ENCODE results near the gene CACNG7. TPM values are rescaled to one million over a fixed set of nuclear protein-coding genes. Genes with fewer than 3 reads are reported as not detected.

The CACNG7 gene
- total RNA-seq, 1 donor from 2014 or later, result not detected

DNA sequence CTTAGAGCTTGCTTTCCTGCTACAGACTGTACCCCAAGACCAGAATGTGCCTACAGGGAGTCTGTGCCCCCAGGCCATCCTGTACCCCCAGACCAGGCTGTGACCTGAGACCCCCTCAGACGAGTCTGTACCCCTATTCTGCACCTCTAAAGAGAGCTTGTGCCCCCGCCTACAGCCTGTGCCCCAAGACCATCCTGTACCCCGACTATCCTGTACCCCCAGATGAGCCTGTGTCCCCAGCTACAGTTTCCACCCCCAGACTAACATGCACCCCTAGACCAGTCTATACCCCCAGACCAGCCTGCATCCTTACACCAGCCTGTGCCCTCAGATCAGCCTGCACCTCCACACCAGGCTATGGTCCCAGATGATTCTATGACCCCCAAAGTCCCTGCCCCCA lies 84.4 kb downstream of the CACNG7 start:
- Histone ChIP-seq H3K27me3 (ENCODE audit: control insufficient read depth, insufficient read depth, low read length) (peaks cover 33% of the 10 kb centered on the region), H3K36me3 (ENCODE audit: control insufficient read depth, insufficient read depth, low read length) (no peaks in the 10 kb centered on the region), H3K4me3 (ENCODE audit: low read depth, low read length) (no peak overlapping the region)
- DNase-seq (ENCODE audit: low read depth), result no peak
- TF ChIP-seq, protein P1, sequence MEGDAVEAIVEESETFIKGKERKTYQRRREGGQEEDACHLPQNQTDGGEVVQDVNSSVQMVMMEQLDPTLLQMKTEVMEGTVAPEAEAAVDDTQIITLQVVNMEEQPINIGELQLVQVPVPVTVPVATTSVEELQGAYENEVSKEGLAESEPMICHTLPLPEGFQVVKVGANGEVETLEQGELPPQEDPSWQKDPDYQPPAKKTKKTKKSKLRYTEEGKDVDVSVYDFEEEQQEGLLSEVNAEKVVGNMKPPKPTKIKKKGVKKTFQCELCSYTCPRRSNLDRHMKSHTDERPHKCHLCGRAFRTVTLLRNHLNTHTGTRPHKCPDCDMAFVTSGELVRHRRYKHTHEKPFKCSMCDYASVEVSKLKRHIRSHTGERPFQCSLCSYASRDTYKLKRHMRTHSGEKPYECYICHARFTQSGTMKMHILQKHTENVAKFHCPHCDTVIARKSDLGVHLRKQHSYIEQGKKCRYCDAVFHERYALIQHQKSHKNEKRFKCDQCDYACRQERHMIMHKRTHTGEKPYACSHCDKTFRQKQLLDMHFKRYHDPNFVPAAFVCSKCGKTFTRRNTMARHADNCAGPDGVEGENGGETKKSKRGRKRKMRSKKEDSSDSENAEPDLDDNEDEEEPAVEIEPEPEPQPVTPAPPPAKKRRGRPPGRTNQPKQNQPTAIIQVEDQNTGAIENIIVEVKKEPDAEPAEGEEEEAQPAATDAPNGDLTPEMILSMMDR (IDR thresholded peaks at IDR 0.05; ENCODE audit: insufficient read depth, low read length, poor library complexity, severe bottlenecking), result no peak

Other genes with a start within 250 kb of the CACNG7 start
- not detected in 2 replicates for gene NLRP12, start 85.0 kb upstream of the CACNG7 start, total RNA-seq
- 54.0 and 70.0 TPM in 2 replicates for gene MYADM, start 41.4 kb upstream of the CACNG7 start, total RNA-seq
- gene PRKCG, start 27.1 kb upstream of the CACNG7 start, total RNA-seq, result 0.13 TPM in 1 of 2 replicates, not detected in the other
- gene CACNG8, start 53.7 kb downstream of the CACNG7 start, total RNA-seq, result under 0.01 TPM in 1 of 2 replicates, not detected in the other
- not detected in 2 replicates for gene CACNG6, start 82.4 kb downstream of the CACNG7 start, total RNA-seq
- not detected in 2 replicates for gene VSTM1, start 154.6 kb downstream of the CACNG7 start, total RNA-seq
- gene TARM1, start 172.1 kb downstream of the CACNG7 start, total RNA-seq, result not detected in 2 replicates
- gene OSCAR, start 191.5 kb downstream of the CACNG7 start, total RNA-seq, result 22.9 and 24.4 TPM in 2 replicates
- 31.8 and 39.4 TPM in 2 replicates for gene NDUFA3, start 193.6 kb downstream of the CACNG7 start, total RNA-seq
- gene TFPT, start 206.4 kb downstream of the CACNG7 start, total RNA-seq, result 28.2 and 31.0 TPM in 2 replicates
- gene PRPF31, start 206.5 kb downstream of the CACNG7 start, total RNA-seq, result 56.8 and 68.3 TPM in 2 replicates
- 17.2 and 20.7 TPM in 2 replicates for gene CNOT3, start 228.5 kb downstream of the CACNG7 start, total RNA-seq

Data from kidney epithelial cell (primary cell).